ENCODE results near the gene KMT2E. TPM values are rescaled to one million over a fixed set of nuclear protein-coding genes. Genes with fewer than 3 reads are reported as not detected.

The KMT2E gene
- total RNA-seq, 2 donors from 2014 or later, result 48.5 to 67.2 TPM

GRCh38 chr7:105151152-105151551 is 137.1 kb downstream of the KMT2E start:
- H3K9me3 ChIP-seq, result no peaks in the 10 kb centered on the region
- no peak for DNase-seq
- H3K4me3 ChIP-seq, result no peak overlapping the region
- TF ChIP-seq POLR2A (IDR thresholded peaks at IDR 0.05), result no peak
- TF ChIP-seq, protein P1, sequence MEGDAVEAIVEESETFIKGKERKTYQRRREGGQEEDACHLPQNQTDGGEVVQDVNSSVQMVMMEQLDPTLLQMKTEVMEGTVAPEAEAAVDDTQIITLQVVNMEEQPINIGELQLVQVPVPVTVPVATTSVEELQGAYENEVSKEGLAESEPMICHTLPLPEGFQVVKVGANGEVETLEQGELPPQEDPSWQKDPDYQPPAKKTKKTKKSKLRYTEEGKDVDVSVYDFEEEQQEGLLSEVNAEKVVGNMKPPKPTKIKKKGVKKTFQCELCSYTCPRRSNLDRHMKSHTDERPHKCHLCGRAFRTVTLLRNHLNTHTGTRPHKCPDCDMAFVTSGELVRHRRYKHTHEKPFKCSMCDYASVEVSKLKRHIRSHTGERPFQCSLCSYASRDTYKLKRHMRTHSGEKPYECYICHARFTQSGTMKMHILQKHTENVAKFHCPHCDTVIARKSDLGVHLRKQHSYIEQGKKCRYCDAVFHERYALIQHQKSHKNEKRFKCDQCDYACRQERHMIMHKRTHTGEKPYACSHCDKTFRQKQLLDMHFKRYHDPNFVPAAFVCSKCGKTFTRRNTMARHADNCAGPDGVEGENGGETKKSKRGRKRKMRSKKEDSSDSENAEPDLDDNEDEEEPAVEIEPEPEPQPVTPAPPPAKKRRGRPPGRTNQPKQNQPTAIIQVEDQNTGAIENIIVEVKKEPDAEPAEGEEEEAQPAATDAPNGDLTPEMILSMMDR (IDR thresholded peaks at IDR 0.05), result no peak
- H3K27me3 ChIP-seq, result no peaks in the 10 kb centered on the region
- no peaks in the 10 kb centered on the region for H3K36me3 ChIP-seq (replicated peaks in 1 of 2; ENCODE audit: insufficient read depth in 1 of 2, low read depth in 2 of 2)
- H3K4me1 ChIP-seq, result peaks cover 29% of the 10 kb centered on the region
- WGBS, 2 donors, result 64 to 75% methylated on average over 3 of the region's 3 CpGs
- no peak overlapping the region for H3K27ac ChIP-seq
- intact Hi-C loops (cut with DNase I), result no loop called here
- ATAC-seq, result no peak

DNA sequence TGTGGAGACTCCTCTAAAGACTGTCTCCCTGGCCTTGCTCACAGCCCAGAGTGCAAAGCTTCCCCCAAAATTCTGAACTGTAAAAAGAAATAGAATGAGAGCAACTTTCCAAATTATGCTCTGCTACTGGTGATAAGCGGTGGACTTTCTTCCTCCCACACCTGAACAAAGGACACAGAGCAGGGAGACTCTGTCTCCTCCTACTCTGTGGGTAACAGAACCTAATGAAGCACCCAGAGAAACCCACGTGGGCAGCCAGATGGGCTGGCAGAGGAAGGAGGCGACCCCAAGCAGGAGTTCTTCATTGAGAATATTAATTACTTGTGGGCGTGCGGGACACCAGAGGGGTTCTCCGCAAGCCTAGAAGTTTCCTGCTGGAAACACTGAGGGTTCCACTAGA is 139.5 kb downstream of the KMT2E start:
- Histone ChIP-seq H3K27me3 (no peaks in the 10 kb centered on the region), H3K4me1 (peaks cover 22% of the 10 kb centered on the region), H3K4me3 (no peak overlapping the region), H3K9me3 (no peaks in the 10 kb centered on the region), H3K36me3 (replicated peaks in 1 of 2; ENCODE audit: insufficient read depth in 1 of 2, low read depth in 2 of 2) (no peaks in the 10 kb centered on the region), H3K27ac (no peak overlapping the region)
- 88 to 90% methylated on average over 6 of the region's 6 CpGs for WGBS, 2 donors
- intact Hi-C loops (cut with DNase I), result no loop called here
- DNase-seq (no peak), ATAC-seq (no peak)
- TF ChIP-seq, protein P1 (IDR thresholded peaks at IDR 0.05), result no peak
- TF ChIP-seq POLR2A (IDR thresholded peaks at IDR 0.05), result no peak

- H3K4me3 ChIP-seq, result no peak overlapping the region
- H3K27me3 ChIP-seq, result no peaks in the 10 kb centered on the region
- ATAC-seq, result no peak
- H3K4me1 ChIP-seq, result peaks cover 20% of the 10 kb centered on the region
- no peak for DNase-seq
- no peak overlapping the region for H3K27ac ChIP-seq
- 56% methylated on average over 2 of the region's 2 CpGs for WGBS, 2 donors
- TF ChIP-seq, protein P1 (IDR thresholded peaks at IDR 0.05), result no peak
- no peak for TF ChIP-seq POLR2A (IDR thresholded peaks at IDR 0.05)
- no peaks in the 10 kb centered on the region for H3K9me3 ChIP-seq
- H3K36me3 ChIP-seq (replicated peaks in 1 of 2; ENCODE audit: insufficient read depth in 1 of 2, low read depth in 2 of 2), result no peaks in the 10 kb centered on the region
- intact Hi-C loops (cut with DNase I), result no loop called here
Measured at GRCh38 chr7:105154084-105154483, 140.1 kb downstream of the KMT2E start.

GRCh38 chr7:105156731-105157130 is 142.7 kb downstream of the KMT2E start:
- TF ChIP-seq, protein P1 (IDR thresholded peaks at IDR 0.05), result no peak
- TF ChIP-seq POLR2A (IDR thresholded peaks at IDR 0.05), result no peak
- 93 to 95% methylated on average over 2 of the region's 2 CpGs for whole genome bisulfite sequencing, 2 donors
- intact Hi-C loops (cut with DNase I), result no loop called here
- no peaks in the 10 kb centered on the region for H3K9me3 ChIP-seq
- H3K36me3 ChIP-seq (replicated peaks in 1 of 2; ENCODE audit: insufficient read depth in 1 of 2, low read depth in 2 of 2), result peaks cover 0 to 3% of the 10 kb centered on the region in 2 donors
- no peak for DNase-seq
- no peak overlapping the region for H3K27ac ChIP-seq
- H3K4me3 ChIP-seq, result no peak overlapping the region
- no peak for ATAC-seq
- no peaks in the 10 kb centered on the region for H3K27me3 ChIP-seq
- H3K4me1 ChIP-seq, result peaks cover 8% of the 10 kb centered on the region

GRCh38 chr7:105157278-105157677 is 143.3 kb downstream of the KMT2E start:
- ATAC-seq (no peak), DNase-seq (no peak)
- peaks cover 8% of the 10 kb centered on the region for H3K4me1 ChIP-seq
- TF ChIP-seq POLR2A (IDR thresholded peaks at IDR 0.05), result no peak
- TF ChIP-seq, protein P1 (IDR thresholded peaks at IDR 0.05), result no peak
- intact Hi-C loops (cut with DNase I), result no loop called here
- H3K27me3 ChIP-seq, result no peaks in the 10 kb centered on the region
- no peak overlapping the region for H3K4me3 ChIP-seq
- H3K9me3 ChIP-seq, result no peaks in the 10 kb centered on the region
- no peak overlapping the region for H3K27ac ChIP-seq
- 79 to 82% methylated on average over 3 of the region's 3 CpGs for WGBS, 2 donors
- H3K36me3 ChIP-seq (replicated peaks in 1 of 2; ENCODE audit: insufficient read depth in 1 of 2, low read depth in 2 of 2), result peaks cover 0 to 3% of the 10 kb centered on the region in 2 donors
